HepG2 (cell line): Measurements from ENCODE around the gene CCDC7. TPM values are rescaled to one million over a fixed set of nuclear protein-coding genes. Genes with fewer than 3 reads are reported as not detected.
A peak's percentile ranks its signal among the peaks of the same experiment; 100 is the strongest.

Experiments
- ARID5B ChIP-seq: IDR thresholded peaks from 2 replicates; pipeline ENCODE4 v1.4.0; 2020; ENCODE audit warnings: mild to moderate bottlenecking, missing genetic modification reagents
- ATRX ChIP-seq: sonication (generic); formaldehyde crosslinking; IDR thresholded peaks from 2 replicates; pipeline ENCODE4 v1.4.0; 2020; ENCODE audit warnings: missing genetic modification reagents, borderline replicate concordance
- CSRNP1 ChIP-seq: sonication (generic); formaldehyde crosslinking; IDR thresholded peaks from 2 replicates; pipeline ENCODE4 v1.8.1; 2023; ENCODE audit warnings: mild to moderate bottlenecking, missing genetic modification reagents
- ERF ChIP-seq: IDR thresholded peaks from 2 replicates; pipeline ENCODE4 v1.6.1; 2018; ENCODE audit warnings: missing biosample characterization, missing genetic modification reagents
- EZH2 ChIP-seq: conservative IDR thresholded peaks from 2 replicates; pipeline ENCODE4 v1.6.1; 2012; ENCODE audit warnings: mild to moderate bottlenecking, low read depth, low read length, moderate library complexity
- GFI1 ChIP-seq: sonication (generic); formaldehyde crosslinking; IDR thresholded peaks from 2 replicates; pipeline ENCODE4 v1.5.0; 2020; ENCODE audit warnings: missing genetic modification reagents, mild to moderate bottlenecking, borderline replicate concordance
- GTF3A ChIP-seq: sonication (generic); formaldehyde crosslinking; conservative IDR thresholded peaks from 2 replicates; pipeline ENCODE4 v1.4.0; 2020; ENCODE audit warnings: mild to moderate bottlenecking, missing genetic modification reagents
- HINFP ChIP-seq: sonication (generic); formaldehyde crosslinking; IDR thresholded peaks from 2 replicates; pipeline ENCODE4 v1.4.0; 2020; ENCODE audit warnings: low read depth, mild to moderate bottlenecking, missing genetic modification reagents
- NCOA2 ChIP-seq: sonication (generic); formaldehyde crosslinking; IDR thresholded peaks from 2 replicates; pipeline ENCODE4 v1.8.0; 2022; ENCODE audit warnings: inconsistent platforms
- NR2F2 ChIP-seq: IDR thresholded peaks from 2 replicates; pipeline ENCODE4 v1.6.1; 2012; ENCODE audit warnings: low read depth, inconsistent platforms, borderline replicate concordance
- PAF1 ChIP-seq: IDR thresholded peaks from 2 replicates; pipeline ENCODE4 v1.6.1; 2016; ENCODE audit warnings: missing genetic modification reagents, missing compliant biosample characterization
- RCOR2 ChIP-seq: IDR thresholded peaks from 2 replicates; pipeline ENCODE4 v1.6.1; 2016; ENCODE audit warnings: missing biosample characterization, missing genetic modification reagents
- ZNF24 ChIP-seq: fragments of 450-650 bp; IDR thresholded peaks from 2 replicates; pipeline ENCODE4 v1.6.1; 2017; ENCODE audit warnings: antibody characterized with exemption, mild to moderate bottlenecking
- ZNF30 ChIP-seq: sonication (generic); formaldehyde crosslinking; IDR thresholded peaks from 2 replicates; pipeline ENCODE4 v1.5.0; 2020; ENCODE audit warnings: mild to moderate bottlenecking, missing genetic modification reagents
- ZNF646 ChIP-seq: sonication (generic); formaldehyde crosslinking; IDR thresholded peaks from 2 replicates; pipeline ENCODE4 v1.9.0; 2021; ENCODE audit warnings: mild to moderate bottlenecking, missing genetic modification reagents
- ZNF709 ChIP-seq: sonication (generic); formaldehyde crosslinking; IDR thresholded peaks from 2 replicates; pipeline ENCODE4 v1.5.0; 2020; ENCODE audit warnings: mild to moderate bottlenecking, missing genetic modification reagents
- polyA plus RNA-seq, 8 experiments: library from polyadenylated mRNA; depleted of rRNA in 3 of 8; stranded (reverse) in 7 of 8; unstranded in 1 of 8; fragments of >200 nt; fragmentation: Illumina TruSeq in 4 of 8; extraction: Trizol in 4 of 8; gene quantifications; 2 replicates each; pipeline versions ENCODE4 v1.2.1 to v1.2.3, GENCODE V29; 2011 to 2016; ENCODE audit warnings: low read depth in 4 of 8, missing spikeins in 1 of 8, mixed read lengths in 1 of 8; ENCODE audit not compliant: insufficient read depth in 1 of 8
- total RNA-seq, 5 experiments: library from RNA; depleted of rRNA; stranded (reverse); fragments of >200 nt; fragmentation: Illumina TruSeq; extraction: Trizol; gene quantifications; 2 replicates each; pipeline ENCODE4 v1.2.3, GENCODE V29; 2016; ENCODE audit warnings: low read depth in 1 of 5

Gene CCDC7
- total and polyA plus RNA-seq, 2 of the 13 experiments (the other 11 are each of a cell fraction or from before 2014, with no cell fraction given) = 0.40 to 1.8 TPM

GRCh38 chr10:32501906-32502305 is 56.0 kb downstream of the CCDC7 start (continued):
- TF ChIP-seq GFI1 (CRISPR knock-in tag) (no peak), PAF1 (CRISPR knock-in tag) (no peak), ARID5B (CRISPR knock-in tag) (0 out of 2 replicates have a peak, but pooled peaks have one; percentile 15), ATRX (CRISPR knock-in tag) (no peak), GTF3A (no peak), NR2F2 (no peak), RCOR2 (no peak), CSRNP1 (no peak), ZNF709 (no peak), ZNF646 (CRISPR knock-in tag) (no peak), EZH2 (no peak), ZNF24 (no peak), ERF (CRISPR knock-in tag) (no peak), HINFP (CRISPR knock-in tag) (no peak), ZNF30 (CRISPR knock-in tag) (no peak), NCOA2 (CRISPR knock-in tag) (no peak; the same call in 1 of the 2 replicates)
